Activated gamma-delta T cell treated with anti-CD3 and anti-CD28 coated beads, Interleukin-2, amount 50 U/mL, for 16 hours (primary cell): ENCODE results near the gene C17orf113.
A peak's percentile ranks its signal among the peaks of the same experiment; 100 is the strongest.

Experiments
- DNase-seq: peaks from one replicate; pipeline ENCODE4 v3.0.0-alpha.2; 2020; ENCODE audit warnings: low read depth

The C17orf113 gene

GRCh38 chr17:42050393-42051012 lies at the start of gene C17orf113:
C17orf113 (minus strand) TSS chr17:42050601; CDS start chr17:42043376, 7,225 bp downstream.
- DNase-seq: peak; percentile 30

GRCh38 chr17:42098730-42099399 lies 48.5 kb upstream of the C17orf113 start:
- DNase-seq: no peak

- DNase-seq: peak; percentile 20
These were observed 47.6 kb upstream of the C17orf113 start, which contains the start of gene ZNF385C for GRCh38 chr17:42097691-42098631. ZNF385C (minus strand) TSS chr17:42098473; CDS start chr17:42063056, 35,417 bp downstream.

- DNase-seq: no peak
These were observed 46.1 kb upstream of the C17orf113 start for GRCh38 chr17:42096360-42097111.

- no peak for DNase-seq
These were observed 44.1 kb upstream of the C17orf113 start for GRCh38 chr17:42094375-42095069.

GRCh38 chr17:42092939-42093338 lies 42.5 kb upstream of the C17orf113 start:
- no peak for DNase-seq

GRCh38 chr17:42090964-42091790 lies 40.8 kb upstream of the C17orf113 start:
- no peak for DNase-seq

- no peak for DNase-seq
These were observed 38.3 kb upstream of the C17orf113 start for GRCh38 chr17:42088736-42089135.

- no peak for DNase-seq
These were observed 37.6 kb upstream of the C17orf113 start for GRCh38 chr17:42087736-42088705.

- no peak for DNase-seq
These were observed 36.8 kb upstream of the C17orf113 start for GRCh38 chr17:42087042-42087701.

GRCh38 chr17:42081516-42082129 lies 31.2 kb upstream of the C17orf113 start:
- no peak for DNase-seq

- no peak for DNase-seq
These were observed 29.1 kb upstream of the C17orf113 start for GRCh38 chr17:42079541-42079940.

GRCh38 chr17:42078396-42079043 lies 28.1 kb upstream of the C17orf113 start:
- no peak for DNase-seq

GRCh38 chr17:42077755-42078154 lies 27.4 kb upstream of the C17orf113 start:
- DNase-seq: no peak

GRCh38 chr17:42076797-42077559 lies 26.6 kb upstream of the C17orf113 start:
- no peak for DNase-seq

- DNase-seq: no peak
These were observed 25.4 kb upstream of the C17orf113 start for GRCh38 chr17:42075789-42076188.
